ENCODE measurements around the gene KDELR1. TPM values are rescaled to one million over a fixed set of nuclear protein-coding genes. Genes with fewer than 3 reads are reported as not detected.

Gene KDELR1
- total RNA-seq, 1 donor from 2014 or later, result 138 TPM

DNA sequence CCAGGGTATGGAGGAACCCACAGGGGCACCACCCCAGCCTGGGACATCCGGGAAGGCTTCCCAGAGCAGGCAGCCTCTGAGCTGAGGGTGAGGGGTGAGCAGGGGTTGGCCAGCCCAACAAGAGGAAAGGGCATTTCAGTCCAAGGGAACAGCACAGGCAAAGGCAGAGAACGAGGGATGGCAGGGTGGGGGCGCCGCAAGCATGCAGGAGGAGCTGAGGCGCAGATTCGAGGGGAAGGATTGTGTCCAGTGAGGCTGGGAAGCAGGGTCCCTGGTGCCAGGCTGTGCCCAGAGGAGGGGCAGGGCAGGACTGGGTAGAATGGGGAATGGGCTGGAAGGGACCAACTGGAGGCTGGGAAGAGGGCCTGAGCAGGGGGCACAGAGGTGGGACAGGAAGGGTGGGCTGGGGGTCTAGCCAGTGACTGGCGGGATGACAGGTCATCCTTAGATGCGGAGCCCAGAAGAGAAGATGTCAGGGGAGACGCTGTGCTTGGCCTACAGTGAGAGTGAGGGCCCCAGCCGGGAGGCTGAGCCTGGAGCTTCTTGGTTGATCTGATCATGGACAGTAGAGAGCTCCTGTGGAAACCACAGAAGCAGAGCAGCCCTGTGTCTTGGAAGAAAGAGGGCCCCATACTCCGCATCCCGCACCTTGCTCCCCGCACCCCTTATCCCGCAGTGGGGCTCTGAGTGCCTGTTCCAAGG lies 52.4 kb downstream of the KDELR1 start:
- TF ChIP-seq, protein P1, sequence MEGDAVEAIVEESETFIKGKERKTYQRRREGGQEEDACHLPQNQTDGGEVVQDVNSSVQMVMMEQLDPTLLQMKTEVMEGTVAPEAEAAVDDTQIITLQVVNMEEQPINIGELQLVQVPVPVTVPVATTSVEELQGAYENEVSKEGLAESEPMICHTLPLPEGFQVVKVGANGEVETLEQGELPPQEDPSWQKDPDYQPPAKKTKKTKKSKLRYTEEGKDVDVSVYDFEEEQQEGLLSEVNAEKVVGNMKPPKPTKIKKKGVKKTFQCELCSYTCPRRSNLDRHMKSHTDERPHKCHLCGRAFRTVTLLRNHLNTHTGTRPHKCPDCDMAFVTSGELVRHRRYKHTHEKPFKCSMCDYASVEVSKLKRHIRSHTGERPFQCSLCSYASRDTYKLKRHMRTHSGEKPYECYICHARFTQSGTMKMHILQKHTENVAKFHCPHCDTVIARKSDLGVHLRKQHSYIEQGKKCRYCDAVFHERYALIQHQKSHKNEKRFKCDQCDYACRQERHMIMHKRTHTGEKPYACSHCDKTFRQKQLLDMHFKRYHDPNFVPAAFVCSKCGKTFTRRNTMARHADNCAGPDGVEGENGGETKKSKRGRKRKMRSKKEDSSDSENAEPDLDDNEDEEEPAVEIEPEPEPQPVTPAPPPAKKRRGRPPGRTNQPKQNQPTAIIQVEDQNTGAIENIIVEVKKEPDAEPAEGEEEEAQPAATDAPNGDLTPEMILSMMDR (IDR thresholded peaks at IDR 0.05), result no peak
- no peaks in the 10 kb centered on the region for H3K9me3 ChIP-seq
- H3K4me1 ChIP-seq, result peaks cover 2% of the 10 kb centered on the region
- no peak overlapping the region for H3K27ac ChIP-seq
- H3K27me3 ChIP-seq, result no peaks in the 10 kb centered on the region
- intact Hi-C loops (cut with DNase I), result no loop called here
- ATAC-seq, result no peak
- no peak overlapping the region for H3K4me3 ChIP-seq
- no peak for DNase-seq
- H3K36me3 ChIP-seq, result no peaks in the 10 kb centered on the region

DNA sequence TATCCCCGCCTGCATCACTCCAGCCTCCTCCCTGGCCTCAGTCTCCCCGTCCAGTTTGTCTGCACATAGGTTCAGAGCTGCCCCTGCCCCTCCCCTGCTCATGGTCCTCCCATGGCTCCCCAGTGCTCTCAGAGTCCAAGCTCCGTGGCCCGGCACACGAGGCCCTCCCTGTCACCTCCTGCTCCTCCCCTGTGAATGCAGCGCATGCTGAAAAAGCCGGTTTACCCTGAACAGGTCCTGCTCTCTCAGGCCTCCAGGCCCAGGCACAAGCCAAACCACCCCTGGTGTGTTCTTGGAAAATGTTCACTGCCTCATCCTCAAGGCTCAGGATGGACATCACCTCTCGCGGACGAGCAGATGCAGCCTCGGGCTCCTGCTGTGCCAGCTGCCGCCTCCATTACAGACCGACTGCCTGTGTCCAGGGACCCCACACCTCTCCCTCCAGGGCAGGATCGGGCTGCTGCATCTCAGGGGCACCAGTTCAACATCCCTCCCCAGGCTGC lies 53.0 kb downstream of the KDELR1 start:
- TF ChIP-seq, protein P1 (IDR thresholded peaks at IDR 0.05), result no peak
- peaks cover 5% of the 10 kb centered on the region for H3K4me1 ChIP-seq
- DNase-seq, result no peak

DNA sequence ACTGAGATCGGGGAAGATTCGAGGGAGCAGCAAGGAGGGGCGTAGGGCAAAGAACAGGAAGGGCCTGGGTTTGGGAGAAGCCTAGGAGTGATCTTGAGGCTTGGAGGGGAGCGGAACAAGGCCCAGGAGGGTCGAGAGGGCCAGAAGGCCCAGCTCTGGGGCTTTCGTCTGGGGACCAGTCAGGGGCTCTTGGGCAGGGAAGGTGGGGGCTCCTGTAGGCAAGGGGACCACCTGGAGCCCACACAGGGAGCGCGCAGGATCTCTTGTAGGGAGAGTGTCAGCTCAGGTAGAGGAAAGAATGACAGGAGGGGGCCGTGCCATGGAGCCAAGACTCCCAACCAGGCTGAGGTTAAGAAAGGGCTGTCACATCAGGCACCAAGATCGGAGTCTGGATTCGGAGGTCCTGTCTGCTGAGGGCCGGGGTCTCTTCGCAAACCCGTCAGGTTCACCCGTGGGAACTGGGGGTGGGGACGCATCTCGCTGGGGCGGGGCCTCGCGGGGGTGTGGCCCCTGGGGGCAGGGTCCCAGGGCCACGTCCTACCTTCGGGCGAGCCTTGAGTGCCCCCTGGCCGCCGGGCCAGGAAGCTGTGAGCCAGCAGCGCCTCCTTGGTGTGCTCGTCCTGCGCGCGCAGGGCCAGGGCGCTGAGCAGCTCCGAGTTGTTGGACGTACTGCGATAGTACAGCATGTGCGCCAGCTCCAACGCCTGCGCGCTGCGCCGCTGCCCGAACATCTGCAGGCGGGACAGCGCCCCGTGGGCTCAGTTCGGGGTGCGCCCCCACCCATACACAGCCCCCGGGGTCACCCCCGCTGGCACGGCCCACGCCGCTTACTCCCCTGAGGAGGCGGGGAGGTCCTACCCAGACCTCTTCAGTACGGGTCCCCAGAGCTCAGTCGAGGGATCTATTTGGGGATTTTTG lies 57.6 kb downstream of the KDELR1 start:
- Histone ChIP-seq H3K4me1 (peaks cover 27% of the 10 kb centered on the region), H3K27ac (peak overlapping the region; percentile 89), H3K9me3 (no peaks in the 10 kb centered on the region), H3K27me3 (no peaks in the 10 kb centered on the region), H3K36me3 (no peaks in the 10 kb centered on the region), H3K4me3 (peak overlapping the region; percentile 62)
- intact Hi-C loops (cut with DNase I), result no loop called here
- DNase-seq, result peak; percentile 97
- ATAC-seq, result peak; percentile 91
- TF ChIP-seq, protein P1 (IDR thresholded peaks at IDR 0.05), result peak; percentile 87

More for the DNA sequence above, 53.0 kb downstream of the KDELR1 start:
- H3K4me3 ChIP-seq, result no peak overlapping the region
- H3K36me3 ChIP-seq, result no peaks in the 10 kb centered on the region
- H3K27me3 ChIP-seq, result no peaks in the 10 kb centered on the region
- H3K27ac ChIP-seq, result no peak overlapping the region
- ATAC-seq, result no peak
- no peaks in the 10 kb centered on the region for H3K9me3 ChIP-seq
- intact Hi-C loops (cut with DNase I), result no loop called here

DNA sequence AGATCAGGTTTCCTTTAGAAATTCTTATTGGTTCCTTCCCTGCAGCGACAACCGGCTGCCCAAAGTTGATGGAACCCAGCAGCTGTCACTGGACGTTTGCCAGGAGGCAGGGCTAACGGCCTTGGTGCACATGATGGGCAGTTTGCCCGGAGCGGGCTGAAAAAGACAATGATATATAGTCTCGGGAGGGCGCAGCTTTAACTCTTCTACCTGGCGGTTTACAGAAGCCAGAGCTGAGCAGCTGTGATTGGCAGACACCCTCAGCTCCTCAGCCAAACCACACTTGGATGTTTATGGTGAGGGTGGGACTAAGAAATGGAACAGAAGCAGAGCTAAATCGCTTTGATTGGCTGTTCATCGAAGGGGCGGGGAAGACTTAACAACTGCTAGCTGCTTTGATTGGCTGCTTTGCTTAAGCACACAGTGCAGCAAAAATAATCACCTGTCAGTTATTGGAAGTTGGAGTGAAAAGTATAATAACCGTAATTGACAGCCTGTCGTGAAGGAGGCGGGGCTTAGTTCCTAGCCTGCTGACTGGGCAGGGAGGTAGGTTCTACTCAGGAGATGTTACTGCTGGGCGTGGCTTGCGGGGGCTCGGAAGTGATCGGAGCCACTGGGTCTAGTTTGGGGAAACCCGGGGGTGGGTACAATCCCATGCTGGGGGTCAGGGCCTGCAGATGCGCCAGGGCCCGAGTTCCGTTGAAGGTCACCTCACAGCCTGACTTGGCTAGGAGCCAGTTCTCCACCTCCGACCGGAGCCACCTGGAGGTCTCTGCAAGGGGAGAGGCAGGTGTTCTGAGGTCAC lies 58.5 kb downstream of the KDELR1 start:
- peak; percentile 95 for DNase-seq
- TF ChIP-seq, protein P1 (IDR thresholded peaks at IDR 0.05), result no peak
- intact Hi-C loops (cut with DNase I), result no loop called here
- Histone ChIP-seq H3K36me3 (no peaks in the 10 kb centered on the region), H3K4me3 (peak overlapping the region; percentile 62), H3K4me1 (peaks cover 30% of the 10 kb centered on the region), H3K27ac (peak overlapping the region; percentile 89), H3K27me3 (no peaks in the 10 kb centered on the region), H3K9me3 (no peaks in the 10 kb centered on the region)
- ATAC-seq, result peak; percentile 84

Other genes starting within 250 kb of the KDELR1 start
- gene LIG1, start 221.2 kb downstream of the KDELR1 start, total RNA-seq, result 17.7 TPM
- 7.5 TPM for gene ZSWIM9, start 220.9 kb downstream of the KDELR1 start, total RNA-seq
- 88.2 TPM for gene CARD8, start 135.6 kb downstream of the KDELR1 start, total RNA-seq
- gene ZNF114, start 121.5 kb downstream of the KDELR1 start, total RNA-seq, result 1.8 TPM
- 87.8 TPM for gene EMP3, start 66.0 kb downstream of the KDELR1 start, total RNA-seq
- 10.7 TPM for gene TMEM143, start 27.6 kb downstream of the KDELR1 start, total RNA-seq
- not detected for gene SYNGR4, start 27.2 kb downstream of the KDELR1 start, total RNA-seq
- 0.61 TPM for gene GRIN2D, start 2.1 kb upstream of the KDELR1 start, total RNA-seq
- gene GRWD1, start 54.4 kb upstream of the KDELR1 start, total RNA-seq, result 27.1 TPM
- 1.1 TPM for gene KCNJ14, start 64.0 kb upstream of the KDELR1 start, total RNA-seq
- 60.7 TPM for gene CYTH2, start 77.8 kb upstream of the KDELR1 start, total RNA-seq
- gene LMTK3, start 120.3 kb upstream of the KDELR1 start, total RNA-seq, result 7.1 TPM
- gene SULT2B1, start 160.6 kb upstream of the KDELR1 start, total RNA-seq, result 20.4 TPM
- gene SPACA4, start 215.2 kb upstream of the KDELR1 start, total RNA-seq, result 0.98 TPM
- gene FAM83E, start 223.5 kb upstream of the KDELR1 start, total RNA-seq, result 31.1 TPM
- gene RPL18, start 227.6 kb upstream of the KDELR1 start, total RNA-seq, result 1,025 TPM
- gene SPHK2, start 228.0 kb upstream of the KDELR1 start, total RNA-seq, result 23.3 TPM
- gene DBP, start 245.8 kb upstream of the KDELR1 start, total RNA-seq, result 17.7 TPM

Data from upper lobe of right lung (tissue), 1 donor.